ENCODE data around the gene ZNF722.
"Not testable (repeated sequence)": the region's sequence is repeated elsewhere in the genome, so short reads cannot be mapped to it uniquely, and the experiment has no call there.

Gene ZNF722

GRCh38 chr7:64015496-64015895 is 16.8 kb downstream of the ZNF722 start:
- not testable (repeated sequence) for DNase-seq (ENCODE audit: low read depth in 1 of 2, low spot score in 1 of 2); H3K27ac ChIP-seq (replicated peaks); H3K4me3 ChIP-seq (replicated peaks; ENCODE audit: insufficient read depth, low read length); H3K27me3 ChIP-seq (ENCODE audit: insufficient read depth, poor library complexity, severe bottlenecking)

- DNase-seq (ENCODE audit: low read depth in 1 of 2, low spot score in 1 of 2): no peak
- no peak overlapping the region for H3K4me3 ChIP-seq (replicated peaks; ENCODE audit: insufficient read depth, low read length)
- no peaks in the 10 kb centered on the region for H3K27me3 ChIP-seq (ENCODE audit: insufficient read depth, poor library complexity, severe bottlenecking)
- TF ChIP-seq SPI1 (IDR thresholded peaks at IDR 0.05; ENCODE audit: borderline replicate concordance, low read depth) (no peak), POLR2AphosphoS5 (IDR thresholded peaks at IDR 0.05; ENCODE audit: low read depth) (no peak), CTCF (IDR thresholded peaks at IDR 0.05; ENCODE audit: insufficient read depth, low read length) (no peak), REST (IDR thresholded peaks at IDR 0.05; ENCODE audit: insufficient replicate concordance, low read depth) (no peak), GABPA (IDR thresholded peaks at IDR 0.05; ENCODE audit: low read depth) (no peak)
- no peak overlapping the region for H3K27ac ChIP-seq (replicated peaks)
These were observed 36.7 kb downstream of the ZNF722 start for GRCh38 chr7:64035388-64035787.

GRCh38 chr7:64037095-64037494 is 38.4 kb downstream of the ZNF722 start:
- H3K4me3 ChIP-seq (replicated peaks; ENCODE audit: insufficient read depth, low read length): no peak overlapping the region
- no peak for DNase-seq (ENCODE audit: low read depth in 1 of 2, low spot score in 1 of 2)
- H3K27ac ChIP-seq (replicated peaks): no peak overlapping the region
- H3K27me3 ChIP-seq (ENCODE audit: insufficient read depth, poor library complexity, severe bottlenecking): no peaks in the 10 kb centered on the region
- TF ChIP-seq SPI1 (IDR thresholded peaks at IDR 0.05; ENCODE audit: borderline replicate concordance, low read depth): no peak
- no peak for TF ChIP-seq REST (IDR thresholded peaks at IDR 0.05; ENCODE audit: insufficient replicate concordance, low read depth)
- no peak for TF ChIP-seq CTCF (IDR thresholded peaks at IDR 0.05; ENCODE audit: insufficient read depth, low read length)
- no peak for TF ChIP-seq POLR2AphosphoS5 (IDR thresholded peaks at IDR 0.05; ENCODE audit: low read depth)
- TF ChIP-seq GABPA (IDR thresholded peaks at IDR 0.05; ENCODE audit: low read depth): no peak

- Histone ChIP-seq H3K27me3 (ENCODE audit: insufficient read depth, poor library complexity, severe bottlenecking) (no peaks in the 10 kb centered on the region), H3K4me3 (replicated peaks; ENCODE audit: insufficient read depth, low read length) (no peak within 1 kb of the TSS), H3K27ac (replicated peaks) (no peak within 1 kb of the TSS)
- no peak for TF ChIP-seq REST (IDR thresholded peaks at IDR 0.05; ENCODE audit: insufficient replicate concordance, low read depth)
- no peak for TF ChIP-seq POLR2AphosphoS5 (IDR thresholded peaks at IDR 0.05; ENCODE audit: low read depth)
- no peak for TF ChIP-seq SPI1 (IDR thresholded peaks at IDR 0.05; ENCODE audit: borderline replicate concordance, low read depth)
- no peak for TF ChIP-seq GABPA (IDR thresholded peaks at IDR 0.05; ENCODE audit: low read depth)
- no peak for TF ChIP-seq CTCF (IDR thresholded peaks at IDR 0.05; ENCODE audit: insufficient read depth, low read length)
- DNase-seq (ENCODE audit: low read depth in 1 of 2, low spot score in 1 of 2): no peak
These were observed 46.8 kb downstream of the ZNF722 start, which contains the start of gene ZNF727 for GRCh38 chr7:64045301-64046040. Gene ZNF727, plus strand, starts transcription at chr7:64045434. Its CDS starts 188 bp downstream, at chr7:64045622.
